B cell (primary cell): ENCODE data around the gene DLST. TPM values are rescaled to one million over a fixed set of nuclear protein-coding genes. Genes with fewer than 3 reads are reported as not detected.
"Not testable (repeated sequence)": the region's sequence is repeated elsewhere in the genome, so short reads cannot be mapped to it uniquely, and the experiment has no call there.

Source experiments
- ATAC-seq: fragments of 200-7000 bp; cut with Tn5 transposase; one replicate; pipeline ENCODE4 v1.10.0; 2021; ENCODE audit warnings: low read depth, mild to moderate bottlenecking, moderate number of reproducible peaks, moderate library complexity
- CTCF ChIA-PET: fragments of 350-600 bp; sonication (Branson Sonifier 250); formaldehyde crosslinking; loops from one replicate; lab custom pipeline; 2021; ENCODE audit warnings: antibody characterized with exemption, inconsistent platforms; lab: Charles Lee
- POLR2A ChIA-PET: fragments of 350-600 bp; sonication (Branson Sonifier 250); formaldehyde crosslinking; loops from one replicate; lab custom pipeline; 2021; ENCODE audit warnings: antibody characterized with exemption; lab: Charles Lee
- DNase-seq: peaks from one replicate; pipeline ENCODE4 v3.0.0; 2013
- H2AFZ ChIP-seq: 2 replicates; pipeline ENCODE4 v1.6.1; 2012; ENCODE audit warnings: mild to moderate bottlenecking, low read depth, low read length; ENCODE audit not compliant: insufficient read depth, poor library complexity, severe bottlenecking
- H3K27ac ChIP-seq, 2 donors: 1 replicate in 1 of 2; 2 replicates in 1 of 2; pipeline ENCODE4 v1.5.1; 2012 to 2013; ENCODE audit warnings: low read length in 2 of 2, mild to moderate bottlenecking in 2 of 2, moderate library complexity in 1 of 2
- H3K27me3 ChIP-seq, 4 experiments: fragments of 200-600 bp in 1 of 4; sonication (generic) in 1 of 4; replicated peaks in 1 of 4; 1 replicate in 2 of 4; 2 replicates in 2 of 4; pipeline versions ENCODE4 v1.6.1 to v1.7.0; 2013 to 2016; ENCODE audit warnings: low read length in 3 of 4, mild to moderate bottlenecking in 2 of 4, mixed read lengths in 1 of 4, moderate library complexity in 1 of 4; ENCODE audit not compliant: insufficient read depth in 4 of 4, control insufficient read depth in 3 of 4; ENCODE audit errors: control extremely low read depth in 1 of 4
- H3K36me3 ChIP-seq, 2 experiments: replicated peaks in 1 of 2; 1 replicate in 1 of 2; 2 replicates in 1 of 2; pipeline versions ENCODE4 v1.6.1 to v1.7.1; 2013; ENCODE audit warnings: low read length in 1 of 2; ENCODE audit not compliant: insufficient read depth in 2 of 2, control insufficient read depth in 1 of 2; ENCODE audit errors: control extremely low read depth in 1 of 2, extremely low read depth in 1 of 2
- H3K4me1 ChIP-seq, 2 donors: fragments of 200-600 bp in 1 of 2; sonication (generic) in 1 of 2; 1 replicate in 1 of 2; 2 replicates in 1 of 2; pipeline versions ENCODE4 v1.5.1 to v1.6.1; 2013 to 2017; ENCODE audit warnings: low read length in 2 of 2; ENCODE audit not compliant: control insufficient read depth in 2 of 2, insufficient read depth in 2 of 2
- H3K4me2 ChIP-seq: replicated peaks from 2 replicates; pipeline ENCODE3; 2012; ENCODE audit warnings: mild to moderate bottlenecking, low read depth, low read length; ENCODE audit not compliant: poor library complexity, severe bottlenecking
- H3K4me3 ChIP-seq, 5 experiments: fragments of 200-600 bp in 1 of 5; sonication (generic) in 1 of 5; 1 replicate in 3 of 5; 2 replicates in 2 of 5; pipeline versions ENCODE4 v1.5.1 to v1.7.0; 2011 to 2016; ENCODE audit warnings: low read length in 4 of 5, mild to moderate bottlenecking in 4 of 5, low read depth in 2 of 5, control low read depth in 1 of 5, moderate library complexity in 1 of 5; ENCODE audit not compliant: insufficient read depth in 1 of 5; ENCODE audit errors: control extremely low read depth in 1 of 5, extremely low read depth in 1 of 5
- H3K79me2 ChIP-seq: fragments of 200-600 bp; sonication (generic); one replicate; pipeline ENCODE4 v1.6.0; 2016; ENCODE audit warnings: low read length; ENCODE audit not compliant: control insufficient read depth, insufficient read depth
- H3K9ac ChIP-seq: fragments of 200-600 bp; sonication (generic); 2 replicates; pipeline ENCODE4 v1.6.1; 2017; ENCODE audit warnings: mild to moderate bottlenecking, low read length, moderate library complexity
- H3K9me3 ChIP-seq, 3 donors: one replicate each; pipeline versions ENCODE4 v1.6.1 to v1.7.1; 2013; ENCODE audit warnings: low read length in 2 of 3; ENCODE audit not compliant: control insufficient read depth in 2 of 3, insufficient read depth in 1 of 3; ENCODE audit errors: control extremely low read depth in 1 of 3
- H4K20me1 ChIP-seq: 2 replicates; pipeline ENCODE4 v1.6.0; 2012; ENCODE audit warnings: mild to moderate bottlenecking, low read length; ENCODE audit not compliant: insufficient read depth, control insufficient read depth, poor library complexity, severe bottlenecking
- H3K27ac Mint-ChIP-seq: one replicate; pipeline ENCODE4 v1.8.0; 2021; ENCODE audit warnings: mixed read lengths
- H3K27me3 Mint-ChIP-seq: one replicate; pipeline ENCODE4 v1.8.0; 2021; ENCODE audit warnings: mixed read lengths
- H3K4me1 Mint-ChIP-seq: one replicate; pipeline ENCODE4 v1.8.0; 2021; ENCODE audit warnings: mixed read lengths
- H3K4me3 Mint-ChIP-seq: one replicate; pipeline ENCODE4 v1.8.0; 2021; ENCODE audit warnings: mixed read lengths
- H3K9me3 Mint-ChIP-seq: one replicate; pipeline ENCODE4 v1.8.0; 2022; ENCODE audit warnings: mixed read lengths; ENCODE audit not compliant: insufficient read depth
- CTCF ChIP-seq: fragments of 200-600 bp; IDR thresholded peaks from one replicate; pipeline ENCODE4 v1.8.0; 2022; ENCODE audit warnings: antibody characterized with exemption, mild to moderate bottlenecking
- EZH2 ChIP-seq: IDR thresholded peaks from 2 replicates; pipeline ENCODE4 v1.6.1; 2012; ENCODE audit warnings: borderline replicate concordance, low read depth, mild to moderate bottlenecking, moderate library complexity, low read length; ENCODE audit not compliant: insufficient read depth, poor library complexity, severe bottlenecking
- WGBS: methylation state at CpG from one replicate; pipeline ENCODE4 v1.1.5; 2013; ENCODE audit warnings: missing lambda C conversion rate; ENCODE audit not compliant: insufficient coverage; 5-methylcytosine and 5-hydroxymethylcytosine counted together
- intact Hi-C: fragments of 100-400 bp; cut with micrococcal nuclease; formaldehyde crosslinking; loops from one replicate; pipeline ENCODE4 v1.10.0; 2022
- polyA plus RNA-seq: library from polyadenylated mRNA; depleted of rRNA; stranded (reverse); fragments of >200 nt; gene quantifications from 2 replicates; pipeline ENCODE4 v1.2.3, GENCODE V29; 2012
- total RNA-seq, 2 donors: library from RNA; stranded (reverse); fragments of 120-200 nt in 1 of 2; gene quantifications; 1 replicate in 1 of 2; 2 replicates in 1 of 2; pipeline versions ENCODE4 v1.2.3 to v1.2.4, GENCODE V29; 2013 to 2022

The DLST gene
- total and polyA plus RNA-seq, 2 donors (not counting 1 experiment from before 2014, with no cell fraction given), result 73.1 to 89.5 TPM

DNA sequence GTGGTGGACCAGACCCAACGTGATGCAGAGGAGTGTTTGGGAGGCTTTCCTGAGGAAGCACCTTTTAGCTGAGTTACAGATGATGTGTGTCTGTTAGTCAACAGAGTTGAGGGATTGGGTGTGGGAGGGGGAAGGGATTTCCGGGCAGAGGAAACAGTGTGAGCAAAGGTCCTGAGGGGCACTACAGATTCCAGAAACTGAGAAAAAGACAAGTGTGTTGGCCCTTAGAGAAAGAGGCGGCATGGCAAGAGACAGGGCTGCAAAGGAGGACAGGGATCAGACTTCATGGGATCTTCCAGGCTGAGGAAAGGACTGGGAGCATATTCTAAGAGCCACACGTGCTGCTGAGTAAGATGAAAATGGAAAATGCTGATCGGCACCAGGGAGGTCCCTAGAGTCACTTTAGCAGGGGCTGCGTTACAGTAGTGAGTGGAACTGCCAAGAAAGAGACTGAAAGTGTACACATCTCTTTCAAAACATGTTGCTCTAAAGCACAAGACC is 50.7 kb downstream of the DLST start:
- CTCF ChIA-PET, result interaction anchor here (1.4 to 1.8 kb wide), 3 partner anchors 14 to 72 kb away, joined by 4 to 8 read pairs (median 7); no protein-coding TSS in a partner anchor
- Histone ChIP-seq H3K4me2 (no peak overlapping the region), H3K9me3 (no peaks in the 10 kb centered on the region), H3K27ac (no peak overlapping the region), H4K20me1 (no peaks in the 10 kb centered on the region), H3K4me3 (no peak overlapping the region), H3K9ac (no peak overlapping the region), H2AFZ (no peak overlapping the region), H3K4me1 (peaks cover 16 to 17% of the 10 kb centered on the region in 2 donors), H3K79me2 (no peaks in the 10 kb centered on the region), H3K36me3 (no peaks in the 10 kb centered on the region), H3K27me3 (peaks cover 0 to 4% (median 0%) of the 10 kb centered on the region in 4 experiments)
- H3K9me3 Mint-ChIP-seq, result no peaks in the 10 kb centered on the region
- peaks cover 14% of the 10 kb centered on the region for H3K27me3 Mint-ChIP-seq
- intact Hi-C loops, result no loop called here
- TF ChIP-seq EZH2, result no peak
- no peak for TF ChIP-seq CTCF
- H3K27ac Mint-ChIP-seq, result no peak overlapping the region
- WGBS, result under 1% methylated on average over 6 of the region's 6 CpGs
- POLR2A ChIA-PET, result no interaction called here
- H3K4me3 Mint-ChIP-seq, result no peak overlapping the region
- H3K4me1 Mint-ChIP-seq, result peaks cover 26% of the 10 kb centered on the region
- no peak for DNase-seq
- ATAC-seq, result no peak

DNA sequence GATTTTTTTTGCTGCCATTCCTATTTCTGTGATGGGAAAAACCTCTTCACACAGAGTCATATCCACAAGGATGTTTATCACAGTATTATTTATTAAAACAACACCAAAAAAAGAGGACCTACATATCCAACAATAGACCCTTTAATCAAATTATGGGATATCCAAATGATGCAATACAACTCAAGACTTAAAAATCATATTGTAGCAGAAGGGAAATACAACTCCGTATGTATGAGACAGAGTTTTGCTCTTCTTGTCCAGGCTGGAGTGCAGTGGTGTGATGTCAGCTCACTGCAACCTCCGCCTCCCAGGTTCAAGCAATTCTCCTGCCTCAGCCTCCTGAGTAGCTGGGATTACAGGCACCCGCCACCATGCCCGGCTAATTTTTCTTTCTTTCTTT is 51.2 kb downstream of the DLST start:
- H3K4me3 ChIP-seq, H2AFZ ChIP-seq, H3K9me3 Mint-ChIP-seq, H3K9me3 ChIP-seq, POLR2A ChIA-PET, H3K36me3 ChIP-seq, DNase-seq, H3K27me3 ChIP-seq, H3K27ac ChIP-seq, H3K4me2 ChIP-seq, H3K27ac Mint-ChIP-seq, intact Hi-C loops, H3K79me2 ChIP-seq, H3K9ac ChIP-seq, ATAC-seq, H3K4me3 Mint-ChIP-seq, H4K20me1 ChIP-seq: not testable (repeated sequence)
- CTCF ChIA-PET, result interaction anchor here (1.4 kb wide), 1 partner anchor 27 kb away, joined by 4 read pairs; no protein-coding TSS in a partner anchor
- Mint-ChIP-seq H3K4me1 (peaks cover 30% of the 10 kb centered on the region), H3K27me3 (peaks cover 14% of the 10 kb centered on the region)
- H3K4me1 ChIP-seq, result peaks cover 16 to 17% of the 10 kb centered on the region in 2 donors
- WGBS, result no CpG with 5 or more reads among the region's 4 CpGs
